Nephron progenitor cell (in vitro differentiated cells): ENCODE measurements around the gene SPTSSA.

Source experiments
- DNase-seq: peaks from one replicate; pipeline ENCODE4 v3.0.0; 2021
- H3K27ac Mint-ChIP-seq: 2 replicates; pipeline ENCODE4 v1.8.0; 2021; ENCODE audit warnings: mild to moderate bottlenecking, moderate library complexity, mixed read lengths
- H3K27me3 Mint-ChIP-seq: 2 replicates; pipeline ENCODE4 v1.8.0; 2021; ENCODE audit warnings: mild to moderate bottlenecking, low read depth, mixed read lengths; ENCODE audit not compliant: poor library complexity
- H3K36me3 Mint-ChIP-seq: 2 replicates; pipeline ENCODE4 v1.8.0; 2021; ENCODE audit warnings: low read depth, mixed read lengths
- H3K4me1 Mint-ChIP-seq: 2 replicates; pipeline ENCODE4 v1.8.0; 2021; ENCODE audit warnings: mixed read lengths
- H3K4me3 Mint-ChIP-seq: 2 replicates; pipeline ENCODE4 v1.8.0; 2021; ENCODE audit warnings: mild to moderate bottlenecking, moderate library complexity, mixed read lengths
- H3K9me3 Mint-ChIP-seq: 2 replicates; pipeline ENCODE4 v1.8.0; 2021; ENCODE audit warnings: mild to moderate bottlenecking, moderate library complexity, mixed read lengths
- CTCF ChIP-seq: fragments of 200-600 bp; sonication (generic); IDR thresholded peaks from 2 replicates; pipeline ENCODE4 v1.5.0; 2021; ENCODE audit warnings: antibody characterized with exemption

SPTSSA gene

DNA sequence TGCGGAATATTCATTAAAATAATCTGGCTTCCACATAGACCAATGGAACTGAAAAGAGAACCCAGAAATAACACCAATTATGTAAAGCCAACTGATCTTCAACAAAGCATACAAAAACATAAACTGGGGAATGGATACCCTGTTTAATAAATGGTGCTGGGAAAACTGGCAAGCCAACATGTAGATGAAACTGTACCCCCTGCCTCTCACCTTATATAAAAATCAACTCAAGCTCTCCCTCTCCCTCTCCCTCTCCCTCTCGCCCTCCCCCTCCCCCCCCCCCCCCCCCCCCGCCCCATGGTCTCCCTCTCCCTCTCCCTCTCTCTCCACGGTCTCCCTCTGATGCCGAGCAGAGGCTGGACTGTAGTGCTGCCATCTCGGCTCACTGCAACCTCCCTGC, 13.1 kb upstream of the SPTSSA start:
- H3K27ac Mint-ChIP-seq = no peak overlapping the region
- no peaks in the 10 kb centered on the region for H3K4me1 Mint-ChIP-seq
- H3K9me3 Mint-ChIP-seq = peaks cover 8% of the 10 kb centered on the region
- peaks cover 8% of the 10 kb centered on the region for H3K27me3 Mint-ChIP-seq
- no peak for TF ChIP-seq CTCF
- H3K36me3 Mint-ChIP-seq = no peaks in the 10 kb centered on the region
- H3K4me3 Mint-ChIP-seq = no peak overlapping the region
- DNase-seq = no peak

GRCh38 chr14:34474187-34474679, 12.2 kb upstream of the SPTSSA start:
- Mint-ChIP-seq H3K9me3 (peaks cover 8% of the 10 kb centered on the region), H3K27ac (peak overlapping the region; percentile 16), H3K4me1 (no peaks in the 10 kb centered on the region), H3K36me3 (no peaks in the 10 kb centered on the region), H3K4me3 (no peak overlapping the region), H3K27me3 (peaks cover 8% of the 10 kb centered on the region)
- TF ChIP-seq CTCF = no peak
- no peak for DNase-seq

DNA sequence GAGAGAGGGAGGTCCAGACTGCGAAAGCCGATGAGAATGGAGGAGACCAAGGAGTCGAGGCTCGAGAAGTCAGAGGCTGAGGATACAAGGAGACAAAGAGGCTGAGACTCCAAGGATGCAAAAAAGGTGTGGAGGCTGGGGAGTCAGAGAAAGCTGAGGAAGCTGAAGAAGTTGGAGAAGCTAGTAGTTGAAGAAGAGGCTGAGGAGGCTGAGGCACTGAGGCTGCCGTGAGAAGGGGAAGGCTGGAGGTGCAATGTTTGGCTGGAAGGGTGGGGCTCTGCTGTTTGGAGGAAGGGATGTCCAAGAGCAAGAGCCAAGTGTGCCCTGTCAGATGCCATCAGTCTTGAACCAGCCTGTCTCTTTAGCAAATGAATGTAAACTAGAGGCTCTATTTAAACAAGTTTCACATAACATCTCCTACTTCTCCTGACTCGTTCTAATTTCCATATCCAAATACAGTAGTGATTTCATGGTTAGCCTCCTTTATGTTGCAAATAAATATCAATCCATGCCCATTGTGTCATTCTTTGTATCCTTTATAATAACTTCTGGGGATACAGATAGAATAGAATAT, 10.8 kb upstream of the SPTSSA start:
- no peaks in the 10 kb centered on the region for H3K4me1 Mint-ChIP-seq
- no peak overlapping the region for H3K4me3 Mint-ChIP-seq
- H3K36me3 Mint-ChIP-seq = no peaks in the 10 kb centered on the region
- H3K27me3 Mint-ChIP-seq = peaks cover 9% of the 10 kb centered on the region
- peaks cover 8% of the 10 kb centered on the region for H3K9me3 Mint-ChIP-seq
- no peak for DNase-seq
- TF ChIP-seq CTCF = no peak
- H3K27ac Mint-ChIP-seq = no peak overlapping the region

DNA sequence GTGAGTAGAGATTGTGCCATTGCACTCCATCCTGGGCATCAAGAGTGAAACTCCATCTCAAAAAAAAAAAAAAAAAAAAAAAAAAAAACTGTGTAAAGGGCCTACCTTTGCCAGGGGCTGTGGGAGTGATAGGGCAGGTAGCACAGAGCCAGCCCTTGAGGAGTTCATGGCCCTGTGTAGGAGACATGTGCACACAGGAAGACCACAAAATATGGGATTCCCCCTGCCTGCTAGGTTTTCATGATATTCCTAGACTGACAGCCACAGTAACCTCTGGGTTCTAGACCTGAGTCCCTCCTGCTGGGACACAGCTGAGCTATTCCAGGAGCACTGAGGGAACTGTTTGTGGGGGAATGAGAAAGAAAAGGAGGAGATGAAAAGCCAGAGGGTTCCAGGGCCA, 8.3 kb upstream of the SPTSSA start:
- Mint-ChIP-seq H3K9me3 (no peaks in the 10 kb centered on the region), H3K4me3 (no peak overlapping the region), H3K4me1 (no peaks in the 10 kb centered on the region), H3K27me3 (peaks cover 8% of the 10 kb centered on the region), H3K27ac (peak overlapping the region; percentile 21), H3K36me3 (no peaks in the 10 kb centered on the region)
- no peak for DNase-seq
- TF ChIP-seq CTCF = no peak

GRCh38 chr14:34466691-34467090, 4.7 kb upstream of the SPTSSA start:
- H3K36me3 Mint-ChIP-seq = no peaks in the 10 kb centered on the region
- H3K4me3 Mint-ChIP-seq = no peak overlapping the region
- no peaks in the 10 kb centered on the region for H3K9me3 Mint-ChIP-seq
- peaks cover 11% of the 10 kb centered on the region for H3K4me1 Mint-ChIP-seq
- TF ChIP-seq CTCF = no peak
- peaks cover 7% of the 10 kb centered on the region for H3K27me3 Mint-ChIP-seq
- no peak overlapping the region for H3K27ac Mint-ChIP-seq
- DNase-seq = no peak
